Fibroblast of the aortic adventitia (primary cell): Measurements from ENCODE around the gene LILRA6. TPM values are rescaled to one million over a fixed set of nuclear protein-coding genes. Genes with fewer than 3 reads are reported as not detected.
"Not testable (repeated sequence)": the region's sequence is repeated elsewhere in the genome, so short reads cannot be mapped to it uniquely, and the experiment has no call there.

Source experiments
- DNase-seq: peaks from one replicate; pipeline ENCODE4 v3.0.0-alpha.2; 2010; ENCODE audit warnings: low read depth
- H3K4me3 ChIP-seq: 2 replicates; pipeline ENCODE4 v1.5.1; 2011; ENCODE audit warnings: low read depth, mild to moderate bottlenecking, control low read depth, low read length, moderate library complexity
- CTCF ChIP-seq: IDR thresholded peaks from 2 replicates; pipeline ENCODE4 v1.5.1; 2011; ENCODE audit warnings: mild to moderate bottlenecking, low read length, control low read depth, inconsistent platforms; ENCODE audit not compliant: insufficient read depth
- total RNA-seq: library from RNA; depleted of rRNA; stranded (reverse); fragments of >200 nt; gene quantifications from 2 replicates; pipeline ENCODE4 v1.2.3, GENCODE V29; 2012; ENCODE audit warnings: low replicate concordance

LILRA6 gene
- total RNA-seq, 1 donor = not detected

- no peak for DNase-seq
- H3K4me3 ChIP-seq = no peak overlapping the region
Observed at GRCh38 chr19:54247106-54247930, 4.7 kb upstream of the LILRA6 start.

DNA sequence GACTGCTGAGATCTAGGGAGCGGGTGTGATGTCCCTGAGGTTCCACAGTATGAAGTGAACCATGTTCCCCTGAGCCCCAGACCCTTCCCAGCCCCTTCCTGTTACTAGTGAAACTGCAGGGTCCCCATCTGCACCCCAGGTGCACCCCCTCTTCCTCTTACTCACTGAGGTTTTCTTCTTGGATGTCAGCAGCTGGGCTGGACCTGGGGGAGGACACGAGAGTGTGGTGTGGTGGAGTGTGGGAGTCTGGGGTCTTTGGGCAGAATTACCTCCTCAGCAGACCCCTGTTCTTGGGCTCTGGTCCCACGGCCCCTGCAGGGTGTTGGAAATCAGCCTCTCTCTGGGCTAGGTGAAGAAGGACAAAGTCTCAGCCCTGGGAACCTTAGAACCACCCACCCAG, 3.3 kb upstream of the LILRA6 start:
- TF ChIP-seq CTCF = no peak
- H3K4me3 ChIP-seq = no peak overlapping the region
- no peak for DNase-seq

More at GRCh38 chr19:54247106-54247930, 4.7 kb upstream of the LILRA6 start:
- no peak for TF ChIP-seq CTCF

DNA sequence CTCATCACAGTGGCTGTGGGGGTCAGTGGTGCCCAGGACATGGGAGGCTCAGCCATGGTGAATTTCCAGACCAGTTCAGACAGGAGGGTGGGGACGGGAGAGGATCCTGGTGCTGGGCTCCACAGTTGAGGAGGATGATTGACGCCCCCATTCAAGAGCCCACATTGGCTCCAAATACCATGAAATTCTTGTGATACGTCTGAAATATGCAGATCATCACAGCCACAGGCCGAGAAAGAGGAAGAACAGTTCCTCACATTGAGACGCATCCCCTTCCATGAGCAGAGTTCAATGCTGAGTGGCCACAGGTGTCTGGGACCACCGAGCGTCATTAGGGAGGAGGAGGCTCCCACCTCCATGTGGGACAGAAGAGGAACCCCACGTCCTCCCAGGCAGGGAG, 1.2 kb upstream of the LILRA6 start:
- DNase-seq = not testable (repeated sequence)

GRCh38 chr19:54242234-54242633, 356 bp downstream of the LILRA6 start:
- not testable (repeated sequence) for DNase-seq, H3K4me3 ChIP-seq

More for the DNA sequence above, 1.2 kb upstream of the LILRA6 start:
- not testable (repeated sequence) for H3K4me3 ChIP-seq

- not testable (repeated sequence) for H3K4me3 ChIP-seq, DNase-seq
Observed at GRCh38 chr19:54240372-54241336, 1.9 kb downstream of the LILRA6 start.

GRCh38 chr19:54239491-54240371, 2.9 kb downstream of the LILRA6 start:
- not testable (repeated sequence) for H3K4me3 ChIP-seq, DNase-seq

DNA sequence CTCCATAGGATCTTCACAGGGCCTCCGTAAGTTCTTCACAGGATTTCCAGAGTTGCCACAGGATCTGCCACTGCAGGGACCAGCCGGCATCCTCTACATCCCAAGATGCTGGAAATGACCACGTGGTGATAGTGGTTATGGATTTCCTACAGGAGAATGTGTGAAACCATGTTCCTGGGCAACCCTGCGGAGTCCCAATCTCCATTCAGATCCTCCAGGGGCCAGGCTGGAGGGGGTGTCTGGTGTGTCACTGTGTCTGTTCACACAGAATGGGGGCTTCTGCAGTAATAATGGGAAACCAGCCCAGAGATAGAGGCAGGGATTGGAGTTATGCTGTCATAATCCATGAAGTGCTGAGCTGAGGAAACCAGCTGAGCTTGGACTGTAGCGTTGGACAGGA, 8.6 kb downstream of the LILRA6 start:
- no peak for TF ChIP-seq CTCF
- no peak for DNase-seq
- H3K4me3 ChIP-seq = no peak overlapping the region

GRCh38 chr19:54231077-54231931, 11.3 kb downstream of the LILRA6 start:
- DNase-seq = peak; percentile 82
- TF ChIP-seq CTCF = peak; percentile 95
- no peak overlapping the region for H3K4me3 ChIP-seq
